PC-3 (cell line): ENCODE results near the gene CHD2. TPM values are rescaled to one million over a fixed set of nuclear protein-coding genes. Genes with fewer than 3 reads are reported as not detected.

Source experiments
- ATAC-seq: fragments of 200-7000 bp; cut with Tn5 transposase; 2 replicates; pipeline ENCODE4 v1.9.1; 2020; ENCODE audit warnings: mild to moderate bottlenecking, moderate library complexity
- BruUV-seq: library from RNA; stranded (reverse); fragments of 400-500 nt; replicated peaks from 2 replicates; lab custom pipeline; 2021; lab: Mats Ljungman, UMichigan
- CTCF ChIA-PET: fragments of 300-600 bp; sonication (Branson Sonifier 250); formaldehyde crosslinking; loops from one replicate; lab custom pipeline; 2022; ENCODE audit warnings: antibody characterized with exemption; lab: Charles Lee
- POLR2A ChIA-PET: fragments of 300-600 bp; sonication (Branson Sonifier 250); formaldehyde crosslinking; loops from one replicate; lab custom pipeline; 2022; ENCODE audit warnings: antibody characterized with exemption; ENCODE audit not compliant: unreplicated experiment; lab: Charles Lee
- DNase-seq: peaks from one replicate; pipeline ENCODE4 v3.0.0-alpha.2; 2015
- H2AFZ ChIP-seq: fragments of 300-600 bp; sonication (generic); 2 replicates; pipeline ENCODE4 v1.6.0; 2016; ENCODE audit warnings: antibody characterized with exemption, low read length
- H3F3A ChIP-seq: fragments of 300-600 bp; sonication (generic); one replicate; pipeline ENCODE4 v1.6.0; 2017; ENCODE audit warnings: antibody characterized with exemption, low read length, control low read depth, mild to moderate bottlenecking; ENCODE audit not compliant: unreplicated experiment
- H3K27ac ChIP-seq: fragments of 300-600 bp; sonication (generic); 2 replicates; pipeline ENCODE4 v1.5.1; 2016; ENCODE audit warnings: mild to moderate bottlenecking, low read length
- H3K27me3 ChIP-seq: fragments of 300-600 bp; sonication (generic); 2 replicates; pipeline ENCODE4 v1.6.1; 2016; ENCODE audit warnings: low read length, mixed read lengths
- H3K36me3 ChIP-seq: fragments of 300-600 bp; sonication (generic); 2 replicates; pipeline ENCODE4 v1.6.1; 2016; ENCODE audit warnings: low read depth, mixed run types, low read length, mixed read lengths
- H3K4me1 ChIP-seq: fragments of 300-600 bp; sonication (generic); 2 replicates; pipeline ENCODE4 v1.5.1; 2016; ENCODE audit warnings: low read length; ENCODE audit not compliant: insufficient read depth
- H3K4me2 ChIP-seq: fragments of 300-600 bp; sonication (generic); 2 replicates; pipeline ENCODE4 v1.6.0; 2016; ENCODE audit warnings: low read length
- H3K4me3 ChIP-seq: fragments of 300-600 bp; sonication (generic); 2 replicates; pipeline ENCODE4 v1.5.1; 2016; ENCODE audit warnings: mild to moderate bottlenecking, low read length, mixed read lengths
- H3K79me2 ChIP-seq: fragments of 300-600 bp; sonication (generic); 2 replicates; pipeline ENCODE4 v1.6.1; 2017; ENCODE audit warnings: low read length, mixed read lengths
- H3K9ac ChIP-seq: fragments of 300-600 bp; sonication (generic); 2 replicates; pipeline ENCODE4 v1.6.0; 2016; ENCODE audit warnings: mild to moderate bottlenecking, low read length
- H3K9me2 ChIP-seq: fragments of 300-600 bp; sonication (generic); replicated peaks from 2 replicates; pipeline ENCODE4 v1.6.1; 2016; ENCODE audit warnings: mixed run types, low read length, mixed read lengths
- H3K9me3 ChIP-seq: fragments of 300-600 bp; sonication (generic); 2 replicates; pipeline ENCODE4 v1.6.1; 2016; ENCODE audit warnings: low read length, mixed read lengths
- H4K20me1 ChIP-seq: fragments of 300-600 bp; sonication (generic); 2 replicates; pipeline ENCODE4 v1.6.1; 2016; ENCODE audit warnings: low read length, mixed read lengths
- EZH2 ChIP-seq: fragments of 300-600 bp; sonication (generic); IDR thresholded peaks from one replicate; pipeline ENCODE4 v1.6.1; 2017; ENCODE audit warnings: antibody characterized with exemption, mild to moderate bottlenecking, low read length; ENCODE audit not compliant: unreplicated experiment
- EZH2phosphoT487 ChIP-seq: fragments of 300-600 bp; sonication (generic); IDR thresholded peaks from 2 replicates; pipeline ENCODE4 v1.6.1; 2018; ENCODE audit warnings: mild to moderate bottlenecking, antibody characterized with exemption, low read length, borderline replicate concordance
- intact Hi-C: fragments of 100-400 bp; cut with micrococcal nuclease; formaldehyde crosslinking; loops from 2 replicates; pipeline ENCODE4 v1.9.0; 2023
- total RNA-seq: library from RNA; depleted of rRNA; stranded (reverse); fragments of >200 nt; gene quantifications from 2 replicates; pipeline ENCODE4 v1.2.3, GENCODE V29; 2014
- TF ChIP-seq, protein P1 (sequence below): fragments of 300-600 bp; sonication (generic); conservative IDR thresholded peaks from 2 replicates; pipeline ENCODE4 v1.5.1; 2017; ENCODE audit warnings: antibody characterized with exemption, low read depth, mild to moderate bottlenecking, low read length

The CHD2 gene
- total RNA-seq, 1 experiment from 2014 or later = 42.7 TPM

DNA sequence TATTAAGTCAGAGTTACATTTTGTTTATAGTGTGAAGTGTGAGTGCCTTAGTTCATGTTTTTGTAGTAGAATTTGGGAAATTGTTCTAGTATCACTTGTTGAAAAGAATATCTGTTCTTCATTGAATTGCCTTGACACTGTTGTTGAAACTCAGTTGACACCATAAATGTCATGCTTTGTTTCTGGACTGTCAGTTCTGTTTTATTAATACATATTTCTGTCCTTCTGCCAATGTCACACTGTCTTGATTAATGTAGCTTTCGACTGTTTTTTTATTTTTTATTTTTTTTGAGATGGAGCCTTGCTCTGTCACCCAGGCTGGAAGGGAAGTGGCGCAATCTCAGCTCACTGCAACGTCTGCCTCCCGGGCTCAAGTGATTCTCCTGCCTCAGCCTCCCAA, 59.1 kb downstream of the CHD2 start:
- Histone ChIP-seq H4K20me1 (no peaks in the 10 kb centered on the region), H3K27me3 (no peaks in the 10 kb centered on the region), H3K9me3 (no peaks in the 10 kb centered on the region), H3F3A (peaks cover 3% of the 10 kb centered on the region), H3K4me2 (no peak overlapping the region), H3K4me3 (no peak overlapping the region), H3K4me1 (no peaks in the 10 kb centered on the region), H2AFZ (no peak overlapping the region), H3K9ac (no peak overlapping the region), H3K79me2 (peaks cover 51% of the 10 kb centered on the region), H3K27ac (no peak overlapping the region), H3K9me2 (no peaks in the 10 kb centered on the region), H3K36me3 (peaks cover 85% of the 10 kb centered on the region)
- intact Hi-C loops = no loop called here
- POLR2A ChIA-PET = no interaction called here
- CTCF ChIA-PET = no interaction called here
- no peak for ATAC-seq
- TF ChIP-seq, protein P1, sequence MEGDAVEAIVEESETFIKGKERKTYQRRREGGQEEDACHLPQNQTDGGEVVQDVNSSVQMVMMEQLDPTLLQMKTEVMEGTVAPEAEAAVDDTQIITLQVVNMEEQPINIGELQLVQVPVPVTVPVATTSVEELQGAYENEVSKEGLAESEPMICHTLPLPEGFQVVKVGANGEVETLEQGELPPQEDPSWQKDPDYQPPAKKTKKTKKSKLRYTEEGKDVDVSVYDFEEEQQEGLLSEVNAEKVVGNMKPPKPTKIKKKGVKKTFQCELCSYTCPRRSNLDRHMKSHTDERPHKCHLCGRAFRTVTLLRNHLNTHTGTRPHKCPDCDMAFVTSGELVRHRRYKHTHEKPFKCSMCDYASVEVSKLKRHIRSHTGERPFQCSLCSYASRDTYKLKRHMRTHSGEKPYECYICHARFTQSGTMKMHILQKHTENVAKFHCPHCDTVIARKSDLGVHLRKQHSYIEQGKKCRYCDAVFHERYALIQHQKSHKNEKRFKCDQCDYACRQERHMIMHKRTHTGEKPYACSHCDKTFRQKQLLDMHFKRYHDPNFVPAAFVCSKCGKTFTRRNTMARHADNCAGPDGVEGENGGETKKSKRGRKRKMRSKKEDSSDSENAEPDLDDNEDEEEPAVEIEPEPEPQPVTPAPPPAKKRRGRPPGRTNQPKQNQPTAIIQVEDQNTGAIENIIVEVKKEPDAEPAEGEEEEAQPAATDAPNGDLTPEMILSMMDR = no peak
- TF ChIP-seq EZH2 (no peak), EZH2phosphoT487 (no peak)
- no TSS peak for BruUV-seq
- DNase-seq = no peak

DNA sequence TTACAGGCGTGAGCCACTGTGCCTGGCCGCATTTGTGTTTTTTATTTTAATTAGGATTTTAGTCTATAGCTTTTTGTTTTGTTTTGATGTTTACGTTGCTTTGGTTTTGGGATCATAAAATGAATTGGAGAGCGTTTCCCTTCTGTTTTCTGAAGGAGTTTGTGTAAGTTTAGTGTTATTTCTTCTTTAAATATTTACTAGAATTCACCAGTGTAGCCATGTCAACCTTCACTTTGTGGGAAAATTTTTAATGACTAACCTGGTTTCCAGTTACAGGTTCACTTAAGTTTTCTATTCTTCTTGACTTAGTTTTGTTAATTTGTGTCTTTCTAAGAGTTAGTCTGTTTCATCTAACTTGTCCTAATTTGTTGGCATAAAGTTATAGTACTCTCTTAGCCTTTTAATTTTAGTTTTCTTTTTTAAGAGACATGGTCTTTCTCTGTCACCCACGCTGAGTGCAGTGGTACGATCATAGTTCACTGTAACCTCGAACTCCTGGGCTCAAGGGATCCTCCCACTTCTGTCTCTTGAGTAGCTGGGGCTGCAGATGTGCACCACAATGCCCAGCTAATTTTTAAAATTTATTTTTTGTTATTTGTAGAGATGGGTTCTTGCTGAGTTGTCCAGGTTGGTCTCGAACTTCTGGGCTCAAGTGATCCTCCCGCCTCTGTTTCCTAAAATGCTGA, 61.0 kb downstream of the CHD2 start:
- Histone ChIP-seq H3K9me3 (no peaks in the 10 kb centered on the region), H3K36me3 (peaks cover 71% of the 10 kb centered on the region), H3K79me2 (peaks cover 51% of the 10 kb centered on the region), H4K20me1 (no peaks in the 10 kb centered on the region), H3F3A (no peaks in the 10 kb centered on the region), H3K9ac (no peak overlapping the region), H2AFZ (no peak overlapping the region), H3K4me3 (no peak overlapping the region), H3K9me2 (no peaks in the 10 kb centered on the region), H3K27ac (peak overlapping the region; percentile 30), H3K4me1 (no peaks in the 10 kb centered on the region), H3K4me2 (no peak overlapping the region), H3K27me3 (no peaks in the 10 kb centered on the region)
- POLR2A ChIA-PET = no interaction called here
- no peak for TF ChIP-seq EZH2phosphoT487
- TF ChIP-seq EZH2 = no peak
- TF ChIP-seq, protein P1 = no peak
- no peak for ATAC-seq
- CTCF ChIA-PET = no interaction called here
- BruUV-seq = no TSS peak
- intact Hi-C loops = loop anchor here (10.0 kb wide), 1 partner anchor 54 kb away; no protein-coding TSS in a partner anchor
- peak; percentile 22 for DNase-seq

DNA sequence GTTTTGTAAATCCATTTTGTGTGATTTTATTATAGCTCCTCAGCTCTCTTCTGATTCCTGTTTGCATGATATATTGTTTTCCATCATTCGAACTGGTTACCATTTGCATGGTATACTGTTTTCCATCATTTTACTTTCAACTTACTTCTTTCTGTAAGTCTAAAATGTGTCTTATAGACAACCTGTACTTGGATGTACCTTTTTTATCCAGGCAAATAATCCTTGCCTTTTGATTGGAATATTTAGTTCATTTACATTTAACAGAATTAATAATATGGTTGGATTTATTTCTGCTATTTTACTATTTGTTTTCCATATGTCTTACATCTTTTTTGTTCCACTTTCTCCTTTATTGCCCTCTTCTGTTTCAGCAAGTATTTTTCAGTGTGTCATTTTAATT, 62.8 kb downstream of the CHD2 start:
- ATAC-seq (no peak), DNase-seq (no peak)
- Histone ChIP-seq H3K79me2 (peaks cover 48% of the 10 kb centered on the region), H3F3A (no peaks in the 10 kb centered on the region), H3K9ac (no peak overlapping the region), H3K4me1 (no peaks in the 10 kb centered on the region), H3K36me3 (peaks cover 66% of the 10 kb centered on the region), H4K20me1 (no peaks in the 10 kb centered on the region), H3K27ac (no peak overlapping the region), H3K9me3 (no peaks in the 10 kb centered on the region), H3K4me3 (no peak overlapping the region), H3K4me2 (no peak overlapping the region), H3K27me3 (no peaks in the 10 kb centered on the region), H3K9me2 (no peaks in the 10 kb centered on the region), H2AFZ (no peak overlapping the region)
- intact Hi-C loops = loop anchor here (10.0 kb wide), 1 partner anchor 52 kb away; no protein-coding TSS in a partner anchor
- ChIA-PET POLR2A (no interaction called here), CTCF (no interaction called here)
- BruUV-seq = no TSS peak
- TF ChIP-seq, protein P1 = no peak
- TF ChIP-seq EZH2phosphoT487 = no peak
